Activated CD4-positive, CD25-positive, alpha-beta regulatory T cell (primary cell): Measurements from ENCODE around the gene RHOF.

Source experiments
- DNase-seq, 4 experiments: peaks; one replicate each; lab custom pipeline; 2025; lab: John Stamatoyannopoulos, UW

The RHOF gene

DNA sequence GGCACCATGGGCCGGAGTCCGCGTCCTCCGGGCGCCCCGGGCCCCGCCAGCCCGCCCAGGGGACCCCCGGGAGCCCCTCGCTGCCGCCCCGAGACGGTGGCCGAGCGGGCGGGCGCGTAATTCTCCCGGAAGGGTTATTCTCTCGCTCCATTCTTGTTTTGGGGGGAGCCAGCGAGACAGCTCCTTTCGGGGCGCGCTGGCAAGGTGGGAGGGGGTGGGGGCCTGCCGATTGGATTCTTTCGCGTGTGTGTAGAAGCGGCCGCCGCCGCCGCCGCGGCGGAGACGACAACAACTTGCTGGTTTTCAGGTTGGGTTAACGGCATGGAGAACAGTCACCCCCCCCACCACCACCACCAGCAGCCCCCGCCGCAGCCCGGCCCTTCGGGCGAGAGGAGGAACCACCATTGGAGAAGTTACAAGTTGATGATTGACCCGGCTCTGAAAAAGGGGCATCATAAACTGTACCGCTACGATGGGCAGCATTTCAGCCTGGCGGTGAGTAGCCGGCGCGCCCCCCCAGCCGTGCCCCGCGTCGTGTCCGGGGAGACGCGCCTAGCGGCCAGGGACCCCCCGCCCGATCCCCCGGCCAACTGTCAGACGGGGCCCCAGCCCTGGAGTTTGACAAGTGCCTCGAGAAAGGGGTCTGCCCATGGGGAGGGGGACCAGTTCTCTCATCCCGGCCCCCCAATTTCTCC, 11.1 kb upstream of the RHOF start:
- DNase-seq: peak in 3 of 4 experiments; percentile 29 to 58 (median 48)

DNA sequence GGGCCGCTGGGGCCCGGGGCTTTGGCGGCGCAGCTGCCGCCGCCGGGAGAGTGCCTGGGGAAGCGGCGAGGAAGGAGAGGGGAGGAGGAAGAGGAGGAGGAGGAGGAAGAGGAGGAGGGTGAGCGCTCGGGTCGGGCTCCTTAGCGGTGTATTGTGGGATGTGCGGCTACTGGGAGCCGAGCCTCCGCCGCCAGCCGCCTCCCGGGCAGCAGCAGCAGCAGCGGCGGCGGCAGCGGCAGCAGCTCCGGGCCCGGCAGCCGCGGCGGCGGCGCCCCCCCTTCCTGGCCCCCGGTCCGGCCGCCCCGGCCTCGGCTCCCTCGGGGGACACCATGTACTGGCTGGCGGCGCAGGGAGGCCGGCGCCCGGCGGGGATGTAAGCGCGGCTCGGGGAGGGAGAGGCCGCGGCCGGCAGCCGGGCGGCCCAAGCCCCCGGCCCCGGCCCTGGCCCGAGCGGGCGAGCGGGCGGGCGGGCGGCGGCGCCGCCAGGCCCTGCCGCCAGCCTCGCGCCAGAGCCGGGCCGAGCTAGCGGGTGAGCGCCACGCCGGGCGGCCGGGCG, 10.5 kb upstream of the RHOF start, which contains the start of gene SETD1B:
SETD1B (plus strand) TSS at position 149 of the 556 bp plus-strand sequence. CDS start 729 bp downstream, outside the sequence.
- DNase-seq: peak in 2 of 4 experiments; percentile 29 to 36

DNA sequence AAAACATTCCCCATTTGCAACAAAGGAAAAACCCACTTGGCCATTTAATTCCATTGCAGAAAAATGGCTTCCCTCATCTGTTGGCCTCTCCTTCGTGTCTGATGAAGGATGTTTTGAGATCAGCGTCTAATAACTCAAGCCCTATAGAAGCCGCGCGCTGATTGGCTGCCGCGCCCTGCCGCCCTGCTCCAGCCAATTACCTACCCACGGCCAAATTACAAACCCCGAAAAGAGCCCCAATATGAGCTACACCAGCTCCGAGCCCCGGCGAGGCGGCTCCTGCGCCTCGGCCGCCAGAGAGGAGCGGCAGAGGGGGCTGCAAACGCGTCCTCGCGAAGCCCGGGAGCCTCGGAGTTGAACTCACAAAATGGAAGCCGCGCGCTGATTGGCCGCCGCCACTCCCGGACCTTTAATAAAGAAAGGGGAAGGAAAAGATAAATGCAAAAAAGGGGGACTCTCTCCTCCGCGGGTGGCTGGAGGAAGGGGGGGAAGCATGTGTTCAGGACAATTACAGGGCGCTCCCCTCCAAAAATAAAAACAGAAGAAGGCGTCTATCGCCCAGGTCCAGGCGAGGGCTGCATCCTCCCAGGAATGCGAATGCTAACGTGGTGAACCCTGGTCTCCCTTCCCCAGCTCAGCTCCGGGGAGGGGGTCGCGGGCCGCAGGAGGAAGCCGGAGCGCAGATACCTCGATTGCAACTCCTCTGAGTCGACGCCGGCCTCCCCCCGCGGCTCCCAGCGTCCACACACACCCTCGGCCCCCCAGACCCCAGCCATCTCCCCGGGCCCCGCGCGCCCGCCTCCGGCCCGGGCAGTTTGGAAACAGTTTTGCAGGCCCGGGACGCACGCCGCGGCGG, 9.6 kb upstream of the RHOF start:
- peak; percentile 75 to 82 (median 80) for DNase-seq

DNA sequence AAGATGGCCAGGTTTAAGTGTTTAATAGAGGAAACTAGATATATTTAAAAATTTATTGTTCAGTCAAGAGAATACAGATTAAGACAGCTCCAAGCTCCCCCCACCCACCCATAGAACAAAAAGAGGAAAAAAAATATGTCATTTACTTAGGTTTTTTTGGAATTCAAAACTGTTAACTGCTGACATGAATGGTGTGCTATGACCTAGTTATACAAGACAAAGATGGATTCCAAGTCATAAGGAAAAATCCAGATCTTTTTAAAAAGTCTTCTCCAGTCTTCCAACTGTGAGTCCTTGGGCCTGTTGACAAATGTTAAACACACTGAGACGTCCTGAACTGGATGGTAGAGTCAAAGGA, 9.0 kb upstream of the RHOF start:
- DNase-seq: no peak

DNA sequence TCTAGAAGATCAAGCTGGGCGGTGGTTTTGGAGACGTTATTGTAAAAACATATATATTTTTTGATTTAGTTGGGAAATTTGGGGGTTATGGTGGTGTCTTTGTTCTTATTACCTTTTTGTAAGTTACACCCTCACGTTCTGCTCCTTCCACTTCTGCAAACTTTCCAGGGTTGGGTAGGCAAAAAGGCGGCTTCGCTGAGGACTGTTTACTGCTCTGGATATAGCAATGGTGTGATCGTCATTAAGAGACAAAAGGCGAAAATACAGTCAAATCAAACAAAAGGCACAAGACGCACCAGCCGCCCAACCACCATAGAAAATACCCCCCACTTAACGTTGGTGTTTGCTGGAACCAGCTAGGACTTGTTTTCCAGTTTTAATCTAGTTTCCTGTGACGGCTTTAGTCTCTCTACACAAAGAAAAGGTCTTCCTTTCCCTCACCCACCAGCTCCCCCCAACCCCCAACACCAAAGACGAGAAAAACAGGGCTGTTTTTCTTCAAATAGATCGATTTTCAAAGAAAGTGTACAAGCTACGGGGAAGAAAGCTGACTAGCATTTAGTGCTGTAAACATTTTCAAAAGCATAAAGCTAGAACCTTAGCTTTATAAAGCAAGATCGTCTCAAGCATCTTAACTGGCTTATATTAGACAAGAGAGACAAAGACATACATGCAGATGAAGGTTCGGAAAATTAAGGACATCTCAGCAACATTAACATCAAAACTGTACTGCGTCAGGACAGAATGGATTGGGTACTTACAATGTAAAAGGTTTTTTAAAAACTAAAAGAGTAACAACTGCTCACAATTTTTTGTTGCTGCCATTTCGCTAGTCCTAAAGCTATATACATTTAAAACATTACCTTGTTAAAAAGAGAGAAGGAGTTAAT, 8.4 kb upstream of the RHOF start:
- peak in 2 of 4 experiments; percentile 47 to 54 for DNase-seq

DNA sequence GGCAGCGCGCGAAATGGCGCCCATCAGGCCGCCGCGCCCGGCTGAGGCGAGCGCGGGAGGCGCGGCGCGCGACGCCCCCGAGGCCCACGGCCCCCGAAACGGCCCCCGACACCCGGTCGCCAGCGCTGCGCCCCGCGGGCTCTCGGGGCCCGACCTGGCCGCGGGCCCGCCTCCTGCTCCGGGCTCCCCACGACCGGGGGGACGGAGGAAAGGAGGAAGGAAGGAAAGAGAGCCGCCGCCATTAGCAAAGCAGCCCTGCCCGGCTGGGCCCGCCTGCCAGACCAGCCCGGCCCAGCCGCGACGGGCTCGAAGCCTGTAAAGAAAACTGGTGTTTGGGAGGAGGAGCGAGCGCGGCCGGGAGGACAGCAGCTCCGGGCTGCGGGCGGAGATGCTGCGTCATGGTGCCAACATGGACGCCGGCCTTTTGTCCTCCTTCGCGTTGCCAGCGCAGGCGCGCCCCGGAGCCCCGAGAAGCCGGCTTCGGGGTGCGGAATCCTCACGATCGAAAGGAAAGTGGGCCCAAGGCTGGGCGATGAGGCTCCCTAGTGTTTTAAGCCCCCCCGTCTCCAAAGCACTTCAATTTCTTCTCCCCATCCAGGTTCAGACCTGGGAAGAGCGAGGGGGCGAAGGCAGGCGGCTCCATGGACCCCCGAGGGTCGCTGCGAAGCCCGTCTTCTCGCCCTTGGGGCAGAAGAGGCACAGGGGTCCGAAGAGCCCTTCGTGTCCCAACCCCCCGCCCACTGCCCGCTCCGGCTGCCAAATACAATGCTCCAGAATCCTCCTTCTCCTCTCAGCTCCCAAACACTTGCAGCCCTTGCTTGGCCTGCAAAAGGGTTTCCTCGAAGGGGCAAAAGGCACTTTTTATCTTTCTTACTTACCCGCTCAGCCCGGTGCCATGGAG, 7.5 kb upstream of the RHOF start:
- DNase-seq: peak; percentile 32 to 67 (median 56)

DNA sequence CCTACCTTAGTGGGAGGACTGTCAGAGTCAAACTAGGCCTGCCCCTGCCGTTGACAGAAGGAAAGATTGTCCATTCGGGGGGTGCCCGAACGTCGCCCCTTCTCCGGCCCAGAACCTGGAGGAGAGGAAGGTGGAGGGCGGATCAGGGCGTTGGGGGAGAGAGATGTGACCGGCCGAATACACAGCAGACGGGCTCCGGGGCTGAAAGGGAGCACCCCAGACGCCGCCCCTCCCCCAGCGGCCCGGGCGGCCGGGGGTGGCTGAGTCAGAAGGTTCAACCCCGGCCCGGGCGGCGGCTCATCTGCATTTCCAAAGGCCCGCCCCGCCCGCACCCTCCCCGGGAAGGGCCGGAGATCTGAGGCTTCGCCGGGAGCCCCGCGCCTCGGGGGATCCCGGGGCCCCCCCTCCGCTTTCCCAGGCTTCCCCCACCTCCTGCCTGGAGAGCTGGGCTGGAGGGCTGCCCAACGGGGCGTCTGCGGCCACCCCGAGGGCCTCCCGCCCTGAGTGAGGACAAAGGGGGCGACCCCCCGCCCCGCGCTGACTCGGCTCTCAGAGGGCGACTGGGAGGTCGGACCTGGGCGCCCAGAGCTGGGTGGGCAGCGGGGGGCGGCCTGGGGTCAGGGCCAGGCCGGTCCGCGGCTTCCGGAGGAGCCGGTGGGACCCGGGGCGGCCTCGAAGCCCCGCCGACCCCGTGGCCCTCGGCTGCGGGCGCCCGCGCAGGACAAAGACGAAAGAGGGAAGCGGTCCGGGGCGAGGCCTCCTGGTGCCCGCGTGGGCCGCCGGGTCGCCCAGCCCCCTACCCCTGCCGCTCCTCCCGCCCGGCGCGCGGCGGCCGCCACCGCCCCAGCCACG, 6.6 kb upstream of the RHOF start:
- DNase-seq: peak; percentile 56 to 74 (median 66)

DNA sequence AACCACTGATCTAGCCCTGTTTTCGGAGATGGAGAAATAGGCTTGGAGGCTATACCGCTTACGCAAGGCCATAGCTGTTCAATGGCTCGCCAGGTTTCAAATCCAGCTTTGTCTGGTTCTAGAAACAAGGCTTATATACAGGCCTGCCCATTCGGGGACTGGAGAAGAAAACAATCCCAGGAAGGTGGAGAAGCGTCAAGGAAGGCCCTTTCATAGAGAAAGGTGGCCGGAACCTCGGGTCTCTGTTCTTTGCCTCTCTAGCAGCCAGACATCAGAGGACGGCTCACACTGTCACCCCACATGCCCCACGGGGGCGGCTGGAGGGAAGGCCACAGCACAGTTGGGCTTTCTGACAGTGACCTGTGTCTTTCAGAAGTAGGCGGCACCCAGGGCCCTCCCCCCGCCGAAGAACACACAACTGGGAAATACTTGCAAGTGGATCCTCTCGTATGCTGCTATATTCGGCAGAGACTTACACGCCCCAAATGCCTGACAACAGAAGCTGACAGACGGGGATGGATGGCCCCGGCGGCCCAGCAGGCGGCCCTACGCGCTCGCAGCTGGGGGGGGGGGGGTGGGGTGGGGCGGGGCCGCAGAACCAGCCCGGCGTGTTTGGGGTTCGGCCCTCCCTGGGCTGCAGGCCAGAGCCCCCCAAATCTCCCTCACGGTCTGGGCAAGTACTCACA, 5.8 kb upstream of the RHOF start:
- peak in 1 of 4 experiments; percentile 28 for DNase-seq

DNA sequence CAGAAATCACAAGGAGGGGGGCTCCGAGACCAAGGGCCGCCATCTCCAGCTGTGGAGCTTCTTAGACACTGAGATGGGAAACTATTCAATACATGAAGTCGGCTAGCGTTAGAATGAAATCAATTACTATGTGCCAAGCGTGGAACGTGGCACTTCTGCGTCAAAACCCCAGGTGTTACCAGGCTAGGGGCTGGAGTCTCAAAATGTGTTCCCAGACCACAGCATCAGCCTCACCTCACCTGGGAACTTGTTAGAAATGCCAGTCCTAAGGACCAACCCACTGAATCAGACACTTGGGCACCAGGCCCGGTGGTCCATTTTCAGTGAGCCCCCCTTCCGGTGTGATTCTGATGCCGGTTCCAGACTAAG, 5.3 kb upstream of the RHOF start:
- DNase-seq: no peak

DNA sequence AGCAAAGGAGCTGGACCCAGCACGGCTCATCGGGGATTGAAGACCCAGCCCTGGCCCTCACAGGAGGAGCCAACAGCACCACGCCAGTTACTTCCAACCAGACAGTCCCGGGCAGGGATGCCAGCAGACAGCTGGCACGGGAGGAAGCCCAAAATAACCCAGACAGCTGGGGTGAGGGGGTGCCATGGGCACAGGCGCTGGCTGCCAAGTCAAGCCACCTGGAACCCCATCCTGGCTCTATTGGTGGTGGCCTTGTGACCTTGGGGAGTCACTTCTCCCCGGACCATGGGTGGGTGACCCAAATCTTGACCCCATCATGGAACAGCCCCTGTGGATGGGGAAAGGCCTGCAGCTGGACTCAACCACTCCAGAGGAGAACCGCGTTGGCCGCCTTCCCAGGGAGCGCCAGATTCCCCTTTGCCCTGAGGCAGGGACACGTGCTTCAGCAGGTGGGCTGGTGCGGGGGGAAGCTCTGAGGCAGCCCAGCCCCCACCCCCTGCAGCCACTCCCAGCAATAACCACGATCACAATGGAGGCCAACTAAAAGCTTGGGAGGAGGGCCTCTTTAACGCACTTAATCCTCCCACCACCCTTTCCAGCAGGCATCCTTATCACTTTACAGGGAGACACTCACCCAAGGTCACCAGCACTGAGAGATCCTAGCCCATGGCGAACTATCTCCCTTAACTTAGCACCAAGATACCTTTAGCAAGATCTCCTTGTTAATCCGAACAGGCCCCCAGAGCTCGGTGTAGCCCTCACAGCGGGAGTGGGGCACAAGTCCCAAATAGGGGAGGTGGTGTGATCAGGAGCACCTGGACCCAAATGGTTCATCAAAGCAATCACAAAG, 4.7 kb upstream of the RHOF start:
- DNase-seq: no peak

DNA sequence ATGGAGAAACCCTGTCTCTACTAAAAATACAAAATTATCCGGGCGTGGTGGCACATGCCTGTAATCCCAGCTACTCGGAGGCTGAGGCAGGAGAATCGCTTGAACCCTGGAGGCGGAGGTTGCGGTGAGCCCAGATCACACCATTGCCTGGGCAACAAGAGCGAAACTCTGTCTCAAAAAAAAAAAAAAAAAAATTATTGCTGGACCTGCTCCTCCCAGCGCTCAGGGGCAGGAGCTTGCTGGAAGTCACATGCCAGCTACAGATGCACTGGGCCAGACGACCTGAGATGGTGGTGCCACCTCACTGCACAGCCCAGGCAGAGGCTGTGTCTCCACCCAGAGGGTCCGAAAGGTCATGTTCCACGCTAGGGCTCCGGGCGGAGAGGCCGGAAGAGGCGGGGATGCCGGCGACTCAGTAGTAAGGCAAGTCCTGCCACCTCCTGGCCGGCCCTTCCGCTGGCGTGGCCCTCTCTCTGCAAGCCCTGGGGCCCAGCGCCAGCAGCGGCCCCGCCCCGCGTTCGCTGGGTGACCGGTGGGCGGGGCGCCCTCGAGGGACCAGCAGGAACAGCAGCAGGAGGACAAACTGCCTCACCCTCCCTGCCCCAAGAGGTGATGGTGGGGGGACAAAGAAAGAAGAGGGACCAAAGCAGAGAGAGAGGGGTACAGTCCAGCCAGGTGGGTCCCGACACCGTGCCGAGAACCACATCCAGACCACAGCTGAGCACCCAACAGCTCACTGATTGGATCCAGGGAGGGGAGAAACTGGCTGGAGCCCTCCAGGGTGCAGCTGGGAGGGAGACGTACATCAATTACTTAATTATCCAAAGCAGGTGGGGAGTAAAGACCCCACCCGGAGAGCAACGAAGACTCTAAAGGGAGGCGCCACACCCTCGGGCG, 3.6 kb upstream of the RHOF start:
- DNase-seq: no peak

DNA sequence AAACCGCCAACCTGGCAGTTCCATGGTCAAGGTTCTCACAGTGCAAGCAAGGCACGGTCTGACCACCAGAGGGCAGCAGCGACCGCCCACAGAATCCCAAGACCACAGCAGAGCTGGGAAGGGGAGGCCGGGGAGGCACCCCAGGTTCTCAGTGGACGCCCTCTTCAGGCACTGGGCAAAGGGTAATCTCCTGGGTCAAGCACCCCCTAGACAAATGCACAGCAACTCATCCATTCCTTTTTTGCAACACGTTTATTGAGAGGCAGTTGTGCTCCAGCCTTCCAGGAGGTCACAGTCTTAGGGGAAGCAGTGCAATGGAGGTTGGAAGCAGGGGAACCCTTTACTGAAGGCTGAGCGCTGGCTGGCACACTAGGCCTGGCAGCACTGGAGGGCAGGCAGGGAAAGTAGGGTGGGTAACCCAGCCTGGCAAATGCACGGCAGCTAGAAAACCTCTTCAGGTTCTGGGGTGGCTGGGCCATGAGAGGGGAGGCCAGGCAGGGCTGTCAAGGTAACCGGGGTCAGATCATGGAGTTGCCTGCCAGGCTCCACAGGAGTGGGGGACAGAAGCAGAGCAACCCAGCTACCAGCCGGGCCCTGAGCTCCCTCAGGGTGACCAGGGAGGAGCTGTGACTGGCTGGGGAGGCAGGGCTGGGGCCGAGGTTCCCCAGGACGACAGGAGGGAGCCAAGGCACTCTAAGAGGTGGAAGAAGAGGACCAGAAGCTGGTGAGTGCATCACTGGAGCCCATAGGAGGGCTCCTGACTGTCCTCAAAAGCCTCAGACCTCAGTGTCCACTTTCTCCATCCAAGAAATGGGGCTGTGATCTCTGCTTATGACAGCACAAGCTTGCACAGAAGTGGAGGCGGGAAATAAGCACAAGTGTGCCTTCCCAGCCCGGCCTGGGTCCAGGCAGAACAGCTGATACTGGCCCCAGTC, 1.8 kb upstream of the RHOF start:
- peak; percentile 70 to 87 (median 74) for DNase-seq

DNA sequence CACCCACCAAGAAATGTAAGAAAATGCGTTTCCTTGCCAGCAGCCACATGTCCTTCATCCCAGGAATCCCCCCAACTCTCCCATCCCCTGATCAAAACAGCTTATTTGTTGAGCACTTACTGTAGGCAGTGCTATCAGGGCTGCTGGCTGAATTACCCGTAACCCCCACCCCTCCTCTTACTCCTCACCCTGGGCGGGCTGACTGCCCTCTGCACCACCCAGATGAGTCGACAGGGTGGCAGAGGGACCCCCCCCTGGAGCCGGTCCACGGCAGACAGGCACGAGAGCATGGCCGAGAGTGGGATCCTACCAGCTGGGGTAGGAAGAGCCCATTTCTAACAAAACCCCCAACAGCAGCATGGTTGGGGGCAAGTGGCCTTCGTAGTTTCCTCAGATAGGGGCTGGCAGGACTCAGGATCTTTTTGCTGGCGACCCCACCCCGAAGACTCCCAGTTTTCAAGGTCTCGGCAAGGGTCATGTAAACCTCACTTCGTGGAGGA, 1.1 kb upstream of the RHOF start:
- DNase-seq: peak in 2 of 4 experiments; percentile 37 to 52

DNA sequence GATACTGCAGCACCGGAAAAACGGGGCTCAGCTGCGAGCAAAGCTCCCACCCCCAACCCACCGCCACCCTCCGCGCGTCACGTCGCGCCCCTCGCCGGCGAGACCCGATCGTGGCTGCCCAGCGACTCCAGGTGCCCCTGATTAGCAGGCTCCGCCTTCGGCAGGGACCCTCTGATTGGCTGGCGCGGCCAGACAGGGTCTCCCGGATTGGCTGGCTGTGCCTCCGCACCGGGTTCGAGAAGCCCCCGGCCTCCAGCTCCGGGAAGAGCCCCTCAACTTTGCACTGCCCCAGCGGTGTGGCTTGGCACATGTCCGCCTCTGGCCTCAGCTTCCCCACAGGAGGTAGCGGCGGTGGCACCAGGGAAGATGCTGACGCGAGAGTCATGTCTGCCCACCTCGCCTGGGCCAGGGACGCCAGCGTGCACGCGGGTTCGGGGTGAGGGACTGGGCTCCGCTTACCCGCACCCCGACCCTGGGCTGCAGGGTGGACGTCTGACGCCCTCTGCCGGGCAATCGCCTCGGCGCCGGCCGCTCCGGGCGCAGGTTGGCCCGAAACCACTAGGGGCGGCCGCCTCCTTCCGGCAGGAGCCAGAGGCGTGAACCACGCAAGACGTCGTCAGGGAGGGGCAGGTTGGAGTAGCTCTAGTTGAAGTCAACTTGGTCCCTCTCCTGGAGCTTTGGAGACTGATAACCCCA, 498 bp upstream of the RHOF start:
- peak; percentile 88 to 94 (median 90) for DNase-seq
